Measurements from ENCODE around the gene NDUFA7.
"Not testable (repeated sequence)": the region's sequence is repeated elsewhere in the genome, so short reads cannot be mapped to it uniquely, and the experiment has no call there.

The NDUFA7 gene

DNA sequence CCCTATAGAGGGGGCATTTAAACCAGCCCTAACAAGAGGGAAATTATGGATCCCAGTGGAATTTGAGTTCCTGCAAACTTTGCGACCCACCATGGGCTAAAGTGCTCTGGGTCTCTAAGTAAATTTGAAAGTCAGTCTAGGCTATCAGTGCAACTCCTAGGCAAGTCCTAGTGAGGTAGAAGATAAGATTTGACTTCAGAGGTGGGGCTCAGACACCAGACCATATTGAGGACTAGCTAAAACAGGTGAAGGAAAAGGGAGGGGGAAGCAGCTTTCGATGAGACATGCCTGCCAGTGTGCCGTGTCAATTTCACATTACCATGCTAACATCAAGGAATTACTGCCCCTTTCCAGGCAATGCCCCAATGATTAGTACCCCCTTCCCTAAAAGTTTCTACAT, 51.5 kb downstream of the NDUFA7 start:
- Histone ChIP-seq H3K9me3 (replicated peaks; ENCODE audit: insufficient read depth, low read length) (no peaks in the 10 kb centered on the region), H3K79me2 (ENCODE audit: low read length) (no peaks in the 10 kb centered on the region), H4K20me1 (ENCODE audit: insufficient read depth, low read length) (no peaks in the 10 kb centered on the region), H3K4me3 (ENCODE audit: low read length) (peak overlapping the region; percentile 53), H3K27ac (ENCODE audit: low read length) (no peak overlapping the region; the same call in 1 of the 2 replicates), H3K9ac (ENCODE audit: low read length) (no peak overlapping the region), H3K36me3 (replicated peaks; ENCODE audit: insufficient read depth, low read length) (no peaks in the 10 kb centered on the region), H3K4me1 (ENCODE audit: low read length) (peaks cover 11% of the 10 kb centered on the region), H3K27me3 (replicated peaks; ENCODE audit: insufficient read depth, low read length) (no peaks in the 10 kb centered on the region), H2AFZ (ENCODE audit: low read length) (no peak overlapping the region), H3F3A (ENCODE audit: insufficient read depth, low read length) (peaks cover 20% of the 10 kb centered on the region), H3K4me2 (ENCODE audit: low read depth, low read length) (peak overlapping the region; percentile 71), H3K9me2 (replicated peaks; ENCODE audit: insufficient read depth, low read length) (no peaks in the 10 kb centered on the region)
- no peak for DNase-seq
- TF ChIP-seq EZH2phosphoT487 (IDR thresholded peaks at IDR 0.05; ENCODE audit: low read length) (no peak), EZH2 (optimal IDR thresholded peaks at IDR 0.05; ENCODE audit: low read depth, low read length) (no peak), CTCF (IDR thresholded peaks at IDR 0.05; ENCODE audit: low read length) (no peak)

DNA sequence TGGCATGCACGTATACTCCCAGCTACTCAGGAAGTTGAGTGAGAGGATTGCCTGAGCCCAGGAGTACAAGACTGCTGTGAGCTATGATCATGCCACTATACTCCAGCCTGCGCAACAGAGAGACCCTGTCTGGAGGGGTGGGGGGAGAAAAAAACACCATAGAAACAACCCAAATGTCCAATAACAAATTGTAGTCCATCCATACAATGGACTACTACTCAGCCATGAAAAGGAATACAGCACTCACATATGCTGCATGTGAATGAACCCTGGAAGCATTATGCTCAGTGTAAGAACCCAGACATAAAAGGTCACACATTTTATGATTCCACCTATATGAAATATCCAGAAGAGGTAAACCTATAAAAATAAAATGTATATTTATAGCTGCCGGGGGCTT, 55.3 kb downstream of the NDUFA7 start:
- DNase-seq, result no peak
- H3K79me2 ChIP-seq (ENCODE audit: low read length), result no peaks in the 10 kb centered on the region

DNA sequence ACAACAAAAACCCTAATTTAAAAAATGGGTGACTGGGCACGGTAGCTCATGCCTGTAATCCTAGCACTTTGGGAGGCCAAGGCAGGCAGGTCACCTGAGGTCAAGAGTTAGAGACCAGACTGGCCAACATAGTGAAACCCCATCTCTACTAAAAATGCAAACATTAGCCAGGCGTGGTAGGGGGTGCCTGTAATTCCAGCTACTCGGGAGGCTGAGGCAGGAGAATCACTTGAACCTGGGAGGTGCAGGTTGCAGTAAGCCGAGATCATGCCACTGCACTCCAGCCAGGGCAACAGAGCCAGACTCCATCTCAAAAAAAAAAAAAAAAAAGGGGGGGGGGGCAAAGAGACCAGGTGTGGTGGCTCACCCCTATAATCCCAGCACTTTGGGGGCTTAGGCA, 56.9 kb downstream of the NDUFA7 start:
- not testable (repeated sequence) for H3K27ac ChIP-seq (ENCODE audit: low read length); H3K4me3 ChIP-seq (ENCODE audit: low read length); H3K79me2 ChIP-seq (ENCODE audit: low read length); H3K27me3 ChIP-seq (replicated peaks; ENCODE audit: insufficient read depth, low read length); H3K4me1 ChIP-seq (ENCODE audit: low read length); H3K9me3 ChIP-seq (replicated peaks; ENCODE audit: insufficient read depth, low read length); H3K9me2 ChIP-seq (replicated peaks; ENCODE audit: insufficient read depth, low read length); DNase-seq; H4K20me1 ChIP-seq (ENCODE audit: insufficient read depth, low read length); H2AFZ ChIP-seq (ENCODE audit: low read length); H3K9ac ChIP-seq (ENCODE audit: low read length); H3K4me2 ChIP-seq (ENCODE audit: low read depth, low read length); H3K36me3 ChIP-seq (replicated peaks; ENCODE audit: insufficient read depth, low read length)
- peaks cover 13% of the 10 kb centered on the region for H3F3A ChIP-seq (ENCODE audit: insufficient read depth, low read length)

More for the DNA sequence above, 55.3 kb downstream of the NDUFA7 start:
- Histone ChIP-seq H2AFZ (ENCODE audit: low read length) (no peak overlapping the region), H3F3A (ENCODE audit: insufficient read depth, low read length) (peaks cover 20% of the 10 kb centered on the region), H3K9me3 (replicated peaks; ENCODE audit: insufficient read depth, low read length) (no peaks in the 10 kb centered on the region), H3K4me2 (ENCODE audit: low read depth, low read length) (no peak overlapping the region), H3K27me3 (replicated peaks; ENCODE audit: insufficient read depth, low read length) (peaks cover 4% of the 10 kb centered on the region; the same call in 1 of the 2 replicates), H3K9ac (ENCODE audit: low read length) (no peak overlapping the region), H3K27ac (ENCODE audit: low read length) (no peak overlapping the region), H3K4me3 (ENCODE audit: low read length) (no peak overlapping the region), H3K36me3 (replicated peaks; ENCODE audit: insufficient read depth, low read length) (no peaks in the 10 kb centered on the region), H3K9me2 (replicated peaks; ENCODE audit: insufficient read depth, low read length) (no peaks in the 10 kb centered on the region), H3K4me1 (ENCODE audit: low read length) (peaks cover 11% of the 10 kb centered on the region), H4K20me1 (ENCODE audit: insufficient read depth, low read length) (no peaks in the 10 kb centered on the region)
- TF ChIP-seq EZH2phosphoT487 (IDR thresholded peaks at IDR 0.05; ENCODE audit: low read length), result no peak
- no peak for TF ChIP-seq CTCF (IDR thresholded peaks at IDR 0.05; ENCODE audit: low read length)
- no peak for TF ChIP-seq EZH2 (optimal IDR thresholded peaks at IDR 0.05; ENCODE audit: low read depth, low read length)

DNA sequence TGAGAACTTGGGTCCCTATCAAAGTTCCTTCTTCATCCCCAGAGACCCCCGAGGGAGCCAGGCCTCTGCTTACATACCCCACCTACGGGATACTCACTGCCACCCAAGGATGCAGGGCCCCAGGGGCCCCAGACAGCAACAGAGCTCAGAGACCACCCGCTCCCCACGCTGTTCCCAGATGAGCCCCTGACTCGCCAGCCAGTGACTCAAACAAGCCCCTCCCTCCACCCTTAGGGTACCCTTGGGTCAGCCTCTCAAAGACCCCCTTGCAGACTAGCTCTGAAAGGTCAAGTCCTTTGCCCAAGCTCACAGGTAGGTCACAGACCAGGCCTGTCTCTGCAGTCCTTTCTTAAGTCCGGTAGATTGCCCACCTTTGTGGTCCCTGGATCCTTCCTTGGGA, 58.7 kb downstream of the NDUFA7 start:
- TF ChIP-seq CTCF (IDR thresholded peaks at IDR 0.05; ENCODE audit: low read length) (no peak), EZH2phosphoT487 (IDR thresholded peaks at IDR 0.05; ENCODE audit: low read length) (no peak), EZH2 (optimal IDR thresholded peaks at IDR 0.05; ENCODE audit: low read depth, low read length) (no peak)
- Histone ChIP-seq H4K20me1 (ENCODE audit: insufficient read depth, low read length) (no peaks in the 10 kb centered on the region), H3K9me3 (replicated peaks; ENCODE audit: insufficient read depth, low read length) (no peaks in the 10 kb centered on the region), H3K79me2 (ENCODE audit: low read length) (no peaks in the 10 kb centered on the region), H3K4me1 (ENCODE audit: low read length) (no peaks in the 10 kb centered on the region), H3K9ac (ENCODE audit: low read length) (no peak overlapping the region), H2AFZ (ENCODE audit: low read length) (no peak overlapping the region), H3K27me3 (replicated peaks; ENCODE audit: insufficient read depth, low read length) (peaks cover 4% of the 10 kb centered on the region; the same call in 1 of the 2 replicates), H3K36me3 (replicated peaks; ENCODE audit: insufficient read depth, low read length) (no peaks in the 10 kb centered on the region), H3F3A (ENCODE audit: insufficient read depth, low read length) (no peaks in the 10 kb centered on the region), H3K4me2 (ENCODE audit: low read depth, low read length) (no peak overlapping the region), H3K4me3 (ENCODE audit: low read length) (no peak overlapping the region), H3K9me2 (replicated peaks; ENCODE audit: insufficient read depth, low read length) (no peaks in the 10 kb centered on the region), H3K27ac (ENCODE audit: low read length) (no peak overlapping the region)
- DNase-seq, result no peak
